Inflammatory macrophage treated with lipopolysaccharide for 1 hour (primary cell): Measurements from ENCODE around the gene SPRED1.
A peak's percentile ranks its signal among the peaks of the same experiment; 100 is the strongest.

Experiments used
- DNase-seq, 2 donors: peaks; one replicate each; pipeline ENCODE4 v3.0.0-alpha.2; 2020 to 2022

The SPRED1 gene

GRCh38 chr15:38252481-38253350 lies at the start of gene SPRED1:
Gene SPRED1, plus strand, starts transcription at chr15:38252836. Its CDS starts 350 bp downstream, at chr15:38253186.
- peak; percentile 69 to 75 for DNase-seq

- no peak for DNase-seq
Measured at GRCh38 chr15:38205526-38206272, 46.9 kb upstream of the SPRED1 start.

- peak; percentile 72 to 95 for DNase-seq
Measured at GRCh38 chr15:38207621-38208020, 45.0 kb upstream of the SPRED1 start.

- peak; percentile 88 to 98 for DNase-seq
Measured at GRCh38 chr15:38208206-38208605, 44.4 kb upstream of the SPRED1 start.

GRCh38 chr15:38208779-38209178 lies 43.9 kb upstream of the SPRED1 start:
- no peak for DNase-seq

GRCh38 chr15:38211249-38211648 lies 41.4 kb upstream of the SPRED1 start:
- DNase-seq, result no peak

- DNase-seq, result peak in 1 of 2 donors; percentile 54
Measured at GRCh38 chr15:38211811-38212210, 40.8 kb upstream of the SPRED1 start.

- DNase-seq, result no peak
Measured at GRCh38 chr15:38212729-38213351, 39.8 kb upstream of the SPRED1 start.

GRCh38 chr15:38213356-38213755 lies 39.3 kb upstream of the SPRED1 start:
- DNase-seq, result no peak

GRCh38 chr15:38215707-38216106 lies 36.9 kb upstream of the SPRED1 start:
- DNase-seq, result no peak

GRCh38 chr15:38216763-38217162 lies 35.9 kb upstream of the SPRED1 start:
- DNase-seq, result no peak

GRCh38 chr15:38217191-38217595 lies 35.4 kb upstream of the SPRED1 start:
- no peak for DNase-seq

GRCh38 chr15:38217788-38218609 lies 34.6 kb upstream of the SPRED1 start:
- no peak for DNase-seq

- DNase-seq, result no peak
Measured at GRCh38 chr15:38220606-38221273, 31.9 kb upstream of the SPRED1 start.

- DNase-seq, result no peak
Measured at GRCh38 chr15:38224486-38224885, 28.1 kb upstream of the SPRED1 start.

- no peak for DNase-seq
Measured at GRCh38 chr15:38225381-38225780, 27.3 kb upstream of the SPRED1 start.

- DNase-seq, result peak; percentile 82 to 90
Measured at GRCh38 chr15:38226608-38227266, 25.9 kb upstream of the SPRED1 start.

- DNase-seq, result no peak
Measured at GRCh38 chr15:38227941-38228340, 24.7 kb upstream of the SPRED1 start.

GRCh38 chr15:38228618-38229017 lies 24.0 kb upstream of the SPRED1 start:
- DNase-seq, result no peak

- DNase-seq, result peak; percentile 79 to 98
Measured at GRCh38 chr15:38229705-38230310, 22.8 kb upstream of the SPRED1 start.

- DNase-seq, result no peak
Measured at GRCh38 chr15:38231436-38231835, 21.2 kb upstream of the SPRED1 start.
